Endodermal cell (in vitro differentiated cells): Measurements from ENCODE around the gene TTC16. TPM values are rescaled to one million over a fixed set of nuclear protein-coding genes. Genes with fewer than 3 reads are reported as not detected.
A peak's percentile ranks its signal among the peaks of the same experiment; 100 is the strongest.

Source experiments
- DNase-seq: peaks from one replicate; pipeline ENCODE4 v3.0.0-alpha.2; 2017
- H3K27ac ChIP-seq: 2 replicates; pipeline ENCODE4 v1.5.1; 2013; ENCODE audit warnings: mild to moderate bottlenecking, low read depth, low read length, moderate library complexity
- H3K27me3 ChIP-seq: 2 replicates; pipeline ENCODE4 v1.6.1; 2013; ENCODE audit warnings: mild to moderate bottlenecking, low read length, moderate library complexity; ENCODE audit not compliant: insufficient read depth, control insufficient read depth, poor library complexity, severe bottlenecking
- H3K36me3 ChIP-seq: 2 replicates; pipeline ENCODE4 v1.7.0; 2013; ENCODE audit warnings: mild to moderate bottlenecking, low read length, moderate library complexity; ENCODE audit not compliant: control insufficient read depth, insufficient read depth
- H3K4me1 ChIP-seq: one replicate; pipeline ENCODE4 v1.7.0; 2013; ENCODE audit warnings: low read length; ENCODE audit not compliant: control insufficient read depth, insufficient read depth
- H3K4me3 ChIP-seq: 2 replicates; pipeline ENCODE4 v1.5.1; 2013; ENCODE audit warnings: mild to moderate bottlenecking, low read length, moderate library complexity
- H3K9ac ChIP-seq: 2 replicates; pipeline ENCODE4 v1.6.1; 2013; ENCODE audit warnings: mild to moderate bottlenecking, low read length, moderate library complexity; ENCODE audit not compliant: poor library complexity, severe bottlenecking; ENCODE audit errors: extremely low read depth
- H3K9me3 ChIP-seq: 2 replicates; pipeline ENCODE4 v1.6.1; 2013; ENCODE audit warnings: mild to moderate bottlenecking, low read length, moderate library complexity; ENCODE audit not compliant: control insufficient read depth
- H3K27ac Mint-ChIP-seq: 2 replicates; pipeline ENCODE4 v1.8.0; 2020; ENCODE audit warnings: mixed read lengths
- H3K27me3 Mint-ChIP-seq: 2 replicates; pipeline ENCODE4 v1.8.0; 2021; ENCODE audit warnings: mild to moderate bottlenecking, mixed read lengths; ENCODE audit not compliant: insufficient read depth
- H3K36me3 Mint-ChIP-seq: 2 replicates; pipeline ENCODE4 v1.8.0; 2020; ENCODE audit warnings: low read depth, mixed read lengths
- H3K4me1 Mint-ChIP-seq: 2 replicates; pipeline ENCODE4 v1.8.0; 2020; ENCODE audit warnings: mixed read lengths
- H3K4me3 Mint-ChIP-seq: 2 replicates; pipeline ENCODE4 v1.8.0; 2020; ENCODE audit warnings: mild to moderate bottlenecking, moderate library complexity, mixed read lengths
- H3K9me3 Mint-ChIP-seq: 2 replicates; pipeline ENCODE4 v1.8.0; 2020; ENCODE audit warnings: mild to moderate bottlenecking, mixed read lengths
- WGBS, 2 experiments: methylation state at CpG; one replicate each; pipeline versions ENCODE4 v1.1.5 to v1.1.7; 2013; ENCODE audit warnings: missing lambda C conversion rate in 2 of 2, mixed read lengths in 1 of 2; ENCODE audit not compliant: insufficient coverage in 1 of 2, insufficient read length in 1 of 2; 5-methylcytosine and 5-hydroxymethylcytosine counted together
- total RNA-seq, 2 donors: library from RNA; stranded (reverse); fragmentation: NEBNext Ultra II Directional in 1 of 2; extraction: Animal tissue kit (Norgen Biotek cat#: 25700) in 1 of 2; gene quantifications; 2 replicates in 1 of 2; 3 replicates in 1 of 2; pipeline ENCODE4 v1.2.1, GENCODE V29; 2021
- TF ChIP-seq, protein P1 (sequence below): fragments of 200-600 bp; sonication (generic); conservative IDR thresholded peaks from 2 replicates; pipeline ENCODE4 v1.5.0; 2021; ENCODE audit warnings: antibody characterized with exemption, mild to moderate bottlenecking

Gene TTC16
- total RNA-seq, 2 donors from 2014 or later = not detected

DNA sequence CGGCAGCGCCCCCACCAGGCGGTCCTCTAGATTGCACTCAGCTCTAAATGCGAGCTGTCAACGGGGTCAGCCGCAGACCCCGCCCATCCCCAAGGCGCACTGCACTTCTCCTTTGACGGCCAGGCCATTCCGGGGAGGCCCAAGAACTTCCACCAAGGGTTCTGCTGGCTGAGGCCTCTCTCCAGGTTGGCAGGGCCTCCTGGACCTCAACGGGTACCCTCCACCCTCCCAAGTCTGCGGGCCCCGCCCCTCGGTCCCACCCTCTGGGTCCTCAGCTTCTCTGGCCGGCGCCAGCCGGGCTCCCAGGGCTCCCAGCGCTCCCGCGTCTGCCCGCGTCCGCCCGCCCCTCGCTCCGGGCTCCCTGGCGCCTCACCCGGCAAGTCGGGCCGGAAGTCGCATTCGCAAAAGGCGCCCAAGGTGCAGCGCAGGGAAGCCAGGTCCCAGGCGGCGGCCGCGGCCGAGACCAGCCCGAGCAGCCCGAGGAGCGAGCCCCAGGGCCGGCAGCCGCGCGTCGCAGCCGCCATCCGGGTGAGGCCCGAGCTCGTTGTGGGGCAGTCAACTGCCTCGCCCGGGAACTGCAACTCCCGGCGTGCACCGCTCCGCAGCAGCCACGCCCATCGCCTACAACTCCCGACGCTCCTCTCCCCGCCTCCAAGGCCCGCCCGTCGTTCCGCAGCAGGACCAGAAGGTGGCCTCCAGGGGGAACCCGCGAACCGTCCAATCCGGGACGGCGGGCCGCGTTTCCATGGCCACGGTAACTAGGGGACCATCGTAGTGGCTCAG is 19.1 kb downstream of the TTC16 start, which contains the start of gene TOR2A:
Gene TOR2A, minus strand, starts transcription at position 548 of the 783 bp plus-strand sequence. Its CDS starts 24 bp downstream, at position 524.
- H3K36me3 Mint-ChIP-seq = no peaks in the 10 kb centered on the region
- no peaks in the 10 kb centered on the region for H3K36me3 ChIP-seq
- no peaks in the 10 kb centered on the region for H3K9me3 Mint-ChIP-seq
- peak within 1 kb of the TSS; percentile 76 for H3K27ac ChIP-seq
- H3K27me3 ChIP-seq = no peaks in the 10 kb centered on the region
- H3K4me3 ChIP-seq = peak within 1 kb of the TSS; percentile 84
- peak; percentile 99 for DNase-seq
- 0 to 1% methylated on average over 41 to 76 of the region's 76 CpGs for WGBS, 2 experiments
- H3K4me1 Mint-ChIP-seq = no peaks in the 10 kb centered on the region
- TF ChIP-seq, protein P1, sequence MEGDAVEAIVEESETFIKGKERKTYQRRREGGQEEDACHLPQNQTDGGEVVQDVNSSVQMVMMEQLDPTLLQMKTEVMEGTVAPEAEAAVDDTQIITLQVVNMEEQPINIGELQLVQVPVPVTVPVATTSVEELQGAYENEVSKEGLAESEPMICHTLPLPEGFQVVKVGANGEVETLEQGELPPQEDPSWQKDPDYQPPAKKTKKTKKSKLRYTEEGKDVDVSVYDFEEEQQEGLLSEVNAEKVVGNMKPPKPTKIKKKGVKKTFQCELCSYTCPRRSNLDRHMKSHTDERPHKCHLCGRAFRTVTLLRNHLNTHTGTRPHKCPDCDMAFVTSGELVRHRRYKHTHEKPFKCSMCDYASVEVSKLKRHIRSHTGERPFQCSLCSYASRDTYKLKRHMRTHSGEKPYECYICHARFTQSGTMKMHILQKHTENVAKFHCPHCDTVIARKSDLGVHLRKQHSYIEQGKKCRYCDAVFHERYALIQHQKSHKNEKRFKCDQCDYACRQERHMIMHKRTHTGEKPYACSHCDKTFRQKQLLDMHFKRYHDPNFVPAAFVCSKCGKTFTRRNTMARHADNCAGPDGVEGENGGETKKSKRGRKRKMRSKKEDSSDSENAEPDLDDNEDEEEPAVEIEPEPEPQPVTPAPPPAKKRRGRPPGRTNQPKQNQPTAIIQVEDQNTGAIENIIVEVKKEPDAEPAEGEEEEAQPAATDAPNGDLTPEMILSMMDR = peak; percentile 93
- no peaks in the 10 kb centered on the region for H3K9me3 ChIP-seq
- peak within 1 kb of the TSS; percentile 43 for H3K9ac ChIP-seq
- H3K4me1 ChIP-seq = no peaks in the 10 kb centered on the region
- peaks cover 3% of the 10 kb centered on the region for H3K27me3 Mint-ChIP-seq
- H3K27ac Mint-ChIP-seq = no peak within 1 kb of the TSS
- H3K4me3 Mint-ChIP-seq = peak within 1 kb of the TSS; percentile 64

DNA sequence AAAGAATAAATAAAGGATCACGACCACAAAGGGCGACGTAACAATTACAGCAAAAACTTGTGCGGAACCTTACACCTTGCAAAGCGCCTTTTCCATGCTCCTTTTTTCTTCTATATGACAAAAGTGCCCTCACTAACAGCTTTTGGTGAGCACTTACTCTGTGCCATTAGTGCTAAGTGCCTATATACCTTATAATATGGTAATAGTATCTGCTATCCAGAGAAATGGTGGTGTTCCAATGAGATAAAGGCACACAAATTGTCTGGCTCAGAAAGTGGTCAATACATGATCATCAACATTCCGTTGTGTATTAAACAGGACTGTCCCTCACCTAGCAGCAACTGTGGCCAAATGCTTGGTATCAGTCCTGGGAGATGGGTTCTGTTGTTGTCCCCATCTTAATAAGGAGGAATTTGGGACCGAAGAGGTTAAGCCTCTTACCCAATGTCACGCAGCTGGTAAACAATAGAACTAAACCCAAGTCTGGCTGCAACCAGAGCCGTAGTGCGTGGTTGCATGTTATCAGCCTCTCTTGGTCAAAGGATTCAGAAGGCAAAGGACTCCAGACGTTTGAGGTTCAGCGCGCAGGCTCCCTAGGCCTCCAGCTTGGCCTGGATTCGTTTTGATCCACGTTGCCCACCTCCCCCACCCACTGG is 19.8 kb downstream of the TTC16 start:
- Mint-ChIP-seq H3K27ac (no peak overlapping the region), H3K4me1 (no peaks in the 10 kb centered on the region), H3K9me3 (no peaks in the 10 kb centered on the region), H3K27me3 (peaks cover 3% of the 10 kb centered on the region), H3K4me3 (peak overlapping the region; percentile 64), H3K36me3 (no peaks in the 10 kb centered on the region)
- no peaks in the 10 kb centered on the region for H3K27me3 ChIP-seq
- no peaks in the 10 kb centered on the region for H3K4me1 ChIP-seq
- H3K36me3 ChIP-seq = no peaks in the 10 kb centered on the region
- no peaks in the 10 kb centered on the region for H3K9me3 ChIP-seq
- H3K27ac ChIP-seq = peak overlapping the region; percentile 76
- WGBS, 2 experiments = 32 to 38% methylated on average over 10 to 15 of the region's 15 CpGs
- TF ChIP-seq, protein P1 = no peak
- peak overlapping the region; percentile 43 for H3K9ac ChIP-seq
- no peak for DNase-seq
- no peak overlapping the region for H3K4me3 ChIP-seq

DNA sequence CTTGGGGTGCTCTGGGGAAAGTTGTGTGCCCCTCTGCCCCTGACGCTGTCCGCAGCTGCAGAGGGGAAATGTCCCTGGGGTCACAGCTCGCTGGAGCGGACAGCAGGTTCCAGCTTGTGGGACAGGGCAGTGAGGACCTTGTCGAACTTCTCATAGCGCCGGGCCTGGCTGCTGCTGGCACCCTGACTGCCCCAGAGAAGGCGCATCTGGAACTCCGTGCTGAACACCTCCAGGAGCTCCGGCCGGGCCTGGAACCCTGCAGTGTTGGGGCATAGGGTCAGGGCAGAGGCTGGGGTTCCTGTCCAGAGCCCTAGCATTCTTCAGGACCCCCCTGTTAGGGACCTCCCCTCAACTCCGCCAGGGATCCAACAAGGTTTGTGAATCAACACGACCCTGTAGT is 22.8 kb downstream of the TTC16 start:
- Histone ChIP-seq H3K4me1 (no peaks in the 10 kb centered on the region), H3K36me3 (no peaks in the 10 kb centered on the region), H3K27ac (no peak overlapping the region), H3K9ac (no peak overlapping the region), H3K9me3 (no peaks in the 10 kb centered on the region), H3K27me3 (peaks cover 10% of the 10 kb centered on the region), H3K4me3 (no peak overlapping the region)
- Mint-ChIP-seq H3K27me3 (peaks cover 8% of the 10 kb centered on the region), H3K27ac (no peak overlapping the region), H3K4me1 (peaks cover 2% of the 10 kb centered on the region), H3K9me3 (no peaks in the 10 kb centered on the region), H3K4me3 (no peak overlapping the region), H3K36me3 (no peaks in the 10 kb centered on the region)
- TF ChIP-seq, protein P1 = no peak
- WGBS, 2 experiments = 91 to 93% methylated on average over 11 to 13 of the region's 13 CpGs
- no peak for DNase-seq
